Measurements from ENCODE around the gene MAPKAP1.

Gene MAPKAP1

GRCh38 chr9:125705893-125706292 is 1.1 kb downstream of the MAPKAP1 start:
- TF ChIP-seq ZBTB7A (IDR thresholded peaks at IDR 0.05; ENCODE audit: low read depth) (no peak), USF1 (IDR thresholded peaks at IDR 0.05) (no peak), FOXM1 (IDR thresholded peaks at IDR 0.05; ENCODE audit: borderline replicate concordance, low read depth) (no peak), TEAD4 (IDR thresholded peaks at IDR 0.05) (no peak), TCF12 (IDR thresholded peaks at IDR 0.05; ENCODE audit: low read depth) (no peak), MAX (IDR thresholded peaks at IDR 0.05) (no peak), NFIC (IDR thresholded peaks at IDR 0.05) (no peak), REST (IDR thresholded peaks at IDR 0.05; ENCODE audit: low read depth) (no peak), YY1 (IDR thresholded peaks at IDR 0.05; ENCODE audit: low read depth) (no peak)

GRCh38 chr9:125703662-125704061 is 3.3 kb downstream of the MAPKAP1 start:
- TF ChIP-seq FOXM1 (IDR thresholded peaks at IDR 0.05; ENCODE audit: borderline replicate concordance, low read depth) (no peak), CEBPB (IDR thresholded peaks at IDR 0.05) (no peak), TAF1 (IDR thresholded peaks at IDR 0.05; ENCODE audit: low read depth) (no peak), USF1 (IDR thresholded peaks at IDR 0.05) (no peak), EGR1 (IDR thresholded peaks at IDR 0.05) (no peak), MAX (IDR thresholded peaks at IDR 0.05) (no peak), NFIC (IDR thresholded peaks at IDR 0.05) (no peak), REST (IDR thresholded peaks at IDR 0.05; ENCODE audit: low read depth) (no peak), ZBTB7A (IDR thresholded peaks at IDR 0.05; ENCODE audit: low read depth) (no peak), TCF12 (IDR thresholded peaks at IDR 0.05; ENCODE audit: low read depth) (no peak), RAD21 (IDR thresholded peaks at IDR 0.05; ENCODE audit: low read depth) (no peak), CREB1 (IDR thresholded peaks at IDR 0.05; ENCODE audit: low read depth) (no peak)

- TF ChIP-seq MAX (IDR thresholded peaks at IDR 0.05) (no peak), TEAD4 (IDR thresholded peaks at IDR 0.05) (no peak), CREB1 (IDR thresholded peaks at IDR 0.05; ENCODE audit: low read depth) (no peak), FOXM1 (IDR thresholded peaks at IDR 0.05; ENCODE audit: borderline replicate concordance, low read depth) (no peak), USF1 (IDR thresholded peaks at IDR 0.05) (no peak), ZBTB7A (IDR thresholded peaks at IDR 0.05; ENCODE audit: low read depth) (no peak), REST (IDR thresholded peaks at IDR 0.05; ENCODE audit: low read depth) (no peak), TAF1 (IDR thresholded peaks at IDR 0.05; ENCODE audit: low read depth) (no peak), EGR1 (IDR thresholded peaks at IDR 0.05) (no peak), TCF12 (IDR thresholded peaks at IDR 0.05; ENCODE audit: low read depth) (no peak), EP300 (IDR thresholded peaks at IDR 0.05; ENCODE audit: borderline replicate concordance) (no peak), YY1 (IDR thresholded peaks at IDR 0.05; ENCODE audit: low read depth) (no peak), NFIC (IDR thresholded peaks at IDR 0.05) (no peak), RAD21 (IDR thresholded peaks at IDR 0.05; ENCODE audit: low read depth) (no peak), CEBPB (IDR thresholded peaks at IDR 0.05) (no peak)
Observed at GRCh38 chr9:125701351-125701750, 5.7 kb downstream of the MAPKAP1 start.

GRCh38 chr9:125700791-125701190 is 6.2 kb downstream of the MAPKAP1 start:
- no peak for TF ChIP-seq RAD21 (IDR thresholded peaks at IDR 0.05; ENCODE audit: low read depth)
- no peak for TF ChIP-seq MAX (IDR thresholded peaks at IDR 0.05)
- no peak for TF ChIP-seq FOXM1 (IDR thresholded peaks at IDR 0.05; ENCODE audit: borderline replicate concordance, low read depth)
- TF ChIP-seq ZBTB7A (IDR thresholded peaks at IDR 0.05; ENCODE audit: low read depth): no peak
- no peak for TF ChIP-seq EP300 (IDR thresholded peaks at IDR 0.05; ENCODE audit: borderline replicate concordance)
- no peak for TF ChIP-seq YY1 (IDR thresholded peaks at IDR 0.05; ENCODE audit: low read depth)
- TF ChIP-seq TCF12 (IDR thresholded peaks at IDR 0.05; ENCODE audit: low read depth): no peak
- no peak for TF ChIP-seq EGR1 (IDR thresholded peaks at IDR 0.05)
- TF ChIP-seq USF1 (IDR thresholded peaks at IDR 0.05): no peak
- no peak for TF ChIP-seq TEAD4 (IDR thresholded peaks at IDR 0.05)
- TF ChIP-seq REST (IDR thresholded peaks at IDR 0.05; ENCODE audit: low read depth): no peak
- no peak for TF ChIP-seq NFIC (IDR thresholded peaks at IDR 0.05)
- no peak for TF ChIP-seq CREB1 (IDR thresholded peaks at IDR 0.05; ENCODE audit: low read depth)
- no peak for TF ChIP-seq TAF1 (IDR thresholded peaks at IDR 0.05; ENCODE audit: low read depth)
- TF ChIP-seq CEBPB (IDR thresholded peaks at IDR 0.05): no peak
